WTC11 (cell line): ENCODE results near the gene UBL7. TPM values are rescaled to one million over a fixed set of nuclear protein-coding genes. Genes with fewer than 3 reads are reported as not detected.

ENCODE experiments used
- ATAC-seq: fragments of 200-7000 bp; cut with Tn5 transposase; 2 replicates; pipeline ENCODE4 v1.10.0; 2021; ENCODE audit warnings: mild to moderate bottlenecking, moderate library complexity
- CTCF ChIA-PET: fragments of 300-600 bp; sonication (Branson Sonifier 250); formaldehyde crosslinking; loops from one replicate; lab custom pipeline; 2021; ENCODE audit warnings: antibody characterized with exemption; lab: Charles Lee
- POLR2A ChIA-PET: fragments of 350-600 bp; sonication (Branson Sonifier 250); formaldehyde crosslinking; loops from one replicate; lab custom pipeline; 2021; ENCODE audit warnings: antibody characterized with exemption; lab: Charles Lee
- DNase-seq: peaks from one replicate; pipeline ENCODE4 v3.0.0; 2021; ENCODE audit warnings: low spot score
- H3K27ac Mint-ChIP-seq: 2 replicates; pipeline ENCODE4 v1.8.0; 2021; ENCODE audit warnings: mixed read lengths
- H3K27me3 Mint-ChIP-seq: 2 replicates; pipeline ENCODE4 v1.8.0; 2021; ENCODE audit warnings: low read depth, mild to moderate bottlenecking, moderate library complexity, mixed read lengths
- H3K36me3 Mint-ChIP-seq: 2 replicates; pipeline ENCODE4 v1.8.0; 2021; ENCODE audit warnings: mixed read lengths
- H3K4me1 Mint-ChIP-seq: 2 replicates; pipeline ENCODE4 v1.8.0; 2022; ENCODE audit warnings: mixed read lengths
- H3K4me3 Mint-ChIP-seq: 2 replicates; pipeline ENCODE4 v1.8.0; 2021; ENCODE audit warnings: mild to moderate bottlenecking, moderate library complexity, mixed read lengths
- H3K9me3 Mint-ChIP-seq: 2 replicates; pipeline ENCODE4 v1.8.0; 2021; ENCODE audit warnings: mixed read lengths
- ATF3 ChIP-seq: sonication (generic); formaldehyde crosslinking; conservative IDR thresholded peaks from 2 replicates; pipeline ENCODE4 v1.8.1; 2022; ENCODE audit warnings: mild to moderate bottlenecking, missing genetic modification reagents
- CDX4 ChIP-seq: fragments of 250-450 bp; sonication (Bioruptor Pico); IDR thresholded peaks from 2 replicates; pipeline ENCODE4 v1.9.0; 2021; ENCODE audit warnings: moderate library complexity, mild to moderate bottlenecking, inconsistent platforms, borderline replicate concordance
- CREM ChIP-seq: sonication (generic); formaldehyde crosslinking; IDR thresholded peaks from 2 replicates; pipeline ENCODE4 v1.8.1; 2022; ENCODE audit warnings: mild to moderate bottlenecking, missing genetic modification reagents, moderate library complexity
- EMX1 ChIP-seq: fragments of 250-450 bp; sonication (Bioruptor Pico); IDR thresholded peaks from 2 replicates; pipeline ENCODE4 v1.8.0; 2021; ENCODE audit warnings: mild to moderate bottlenecking
- FOXP1 ChIP-seq: sonication (generic); formaldehyde crosslinking; IDR thresholded peaks from 2 replicates; pipeline ENCODE4 v1.8.0; 2022; ENCODE audit warnings: missing genetic modification reagents, mild to moderate bottlenecking, moderate library complexity, borderline replicate concordance
- HMGXB4 ChIP-seq: sonication (generic); formaldehyde crosslinking; IDR thresholded peaks from 2 replicates; pipeline ENCODE4 v1.8.1; 2023; ENCODE audit warnings: mild to moderate bottlenecking, moderate library complexity, missing genetic modification reagents
- NFYB ChIP-seq: sonication (generic); formaldehyde crosslinking; conservative IDR thresholded peaks from 2 replicates; pipeline ENCODE4 v1.8.0; 2022; ENCODE audit warnings: low read depth, missing genetic modification reagents
- NR1H2 ChIP-seq: sonication (generic); formaldehyde crosslinking; IDR thresholded peaks from 2 replicates; pipeline ENCODE4 v1.9.0; 2021; ENCODE audit warnings: mild to moderate bottlenecking, moderate library complexity, missing genetic modification reagents
- RORB ChIP-seq: fragments of 250-450 bp; sonication (Bioruptor Pico); IDR thresholded peaks from 2 replicates; pipeline ENCODE4 v1.9.0; 2021; ENCODE audit warnings: mild to moderate bottlenecking
- USF2 ChIP-seq: sonication (generic); formaldehyde crosslinking; IDR thresholded peaks from 2 replicates; pipeline ENCODE4 v1.8.1; 2023; ENCODE audit warnings: mild to moderate bottlenecking, missing genetic modification reagents, moderate library complexity
- ZBTB21 ChIP-seq: sonication (generic); formaldehyde crosslinking; IDR thresholded peaks from 2 replicates; pipeline ENCODE4 v1.8.1; 2023; ENCODE audit warnings: mild to moderate bottlenecking, missing genetic modification reagents, borderline replicate concordance
- ZNF121 ChIP-seq: sonication (generic); formaldehyde crosslinking; IDR thresholded peaks from 2 replicates; pipeline ENCODE4 v1.8.0; 2023; ENCODE audit warnings: missing genetic modification reagents
- ZNF317 ChIP-seq: sonication (generic); formaldehyde crosslinking; IDR thresholded peaks from 2 replicates; pipeline ENCODE4 v1.8.1; 2023; ENCODE audit warnings: low read depth, mild to moderate bottlenecking, moderate library complexity, missing genetic modification reagents, borderline replicate concordance
- total RNA-seq: library from RNA; stranded (reverse); gene quantifications from 3 replicates; pipeline ENCODE4 v1.2.3, GENCODE V29; 2021
- TF ChIP-seq, protein P1 (sequence below): sonication (generic); formaldehyde crosslinking; IDR thresholded peaks from 2 replicates; pipeline ENCODE4 v1.8.1; 2023; ENCODE audit warnings: mild to moderate bottlenecking, missing genetic modification reagents
- TF ChIP-seq, protein P2 (sequence below): sonication (generic); formaldehyde crosslinking; IDR thresholded peaks from 2 replicates; pipeline ENCODE4 v1.8.1; 2023; ENCODE audit warnings: mild to moderate bottlenecking, missing genetic modification reagents, borderline replicate concordance
- TF ChIP-seq, protein P3 (sequence below): sonication (generic); formaldehyde crosslinking; IDR thresholded peaks from 2 replicates; pipeline ENCODE4 v1.8.1; 2022; ENCODE audit warnings: missing genetic modification reagents, borderline replicate concordance
- TF ChIP-seq, protein P4 (sequence below): sonication (generic); formaldehyde crosslinking; conservative IDR thresholded peaks from 2 replicates; pipeline ENCODE4 v1.8.1; 2023; ENCODE audit warnings: mild to moderate bottlenecking, low read depth, missing genetic modification reagents, moderate library complexity
- TF ChIP-seq, protein P5 (sequence below): sonication (generic); formaldehyde crosslinking; IDR thresholded peaks from 2 replicates; pipeline ENCODE4 v1.8.0; 2022; ENCODE audit warnings: mild to moderate bottlenecking, missing genetic modification reagents
- TF ChIP-seq, protein P6 (sequence below): sonication (generic); formaldehyde crosslinking; IDR thresholded peaks from 2 replicates; pipeline ENCODE4 v1.8.1; 2023; ENCODE audit warnings: mild to moderate bottlenecking, missing genetic modification reagents, moderate library complexity

Gene UBL7
- total RNA-seq, 1 experiment from 2014 or later, result 70.1 TPM

- TF ChIP-seq, protein P1, sequence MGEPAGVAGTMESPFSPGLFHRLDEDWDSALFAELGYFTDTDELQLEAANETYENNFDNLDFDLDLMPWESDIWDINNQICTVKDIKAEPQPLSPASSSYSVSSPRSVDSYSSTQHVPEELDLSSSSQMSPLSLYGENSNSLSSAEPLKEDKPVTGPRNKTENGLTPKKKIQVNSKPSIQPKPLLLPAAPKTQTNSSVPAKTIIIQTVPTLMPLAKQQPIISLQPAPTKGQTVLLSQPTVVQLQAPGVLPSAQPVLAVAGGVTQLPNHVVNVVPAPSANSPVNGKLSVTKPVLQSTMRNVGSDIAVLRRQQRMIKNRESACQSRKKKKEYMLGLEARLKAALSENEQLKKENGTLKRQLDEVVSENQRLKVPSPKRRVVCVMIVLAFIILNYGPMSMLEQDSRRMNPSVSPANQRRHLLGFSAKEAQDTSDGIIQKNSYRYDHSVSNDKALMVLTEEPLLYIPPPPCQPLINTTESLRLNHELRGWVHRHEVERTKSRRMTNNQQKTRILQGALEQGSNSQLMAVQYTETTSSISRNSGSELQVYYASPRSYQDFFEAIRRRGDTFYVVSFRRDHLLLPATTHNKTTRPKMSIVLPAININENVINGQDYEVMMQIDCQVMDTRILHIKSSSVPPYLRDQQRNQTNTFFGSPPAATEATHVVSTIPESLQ (CRISPR knock-in tag), result no peak
Observed at GRCh38 chr15:74405823-74406222, 55.1 kb downstream of the UBL7 start (continued).

DNA sequence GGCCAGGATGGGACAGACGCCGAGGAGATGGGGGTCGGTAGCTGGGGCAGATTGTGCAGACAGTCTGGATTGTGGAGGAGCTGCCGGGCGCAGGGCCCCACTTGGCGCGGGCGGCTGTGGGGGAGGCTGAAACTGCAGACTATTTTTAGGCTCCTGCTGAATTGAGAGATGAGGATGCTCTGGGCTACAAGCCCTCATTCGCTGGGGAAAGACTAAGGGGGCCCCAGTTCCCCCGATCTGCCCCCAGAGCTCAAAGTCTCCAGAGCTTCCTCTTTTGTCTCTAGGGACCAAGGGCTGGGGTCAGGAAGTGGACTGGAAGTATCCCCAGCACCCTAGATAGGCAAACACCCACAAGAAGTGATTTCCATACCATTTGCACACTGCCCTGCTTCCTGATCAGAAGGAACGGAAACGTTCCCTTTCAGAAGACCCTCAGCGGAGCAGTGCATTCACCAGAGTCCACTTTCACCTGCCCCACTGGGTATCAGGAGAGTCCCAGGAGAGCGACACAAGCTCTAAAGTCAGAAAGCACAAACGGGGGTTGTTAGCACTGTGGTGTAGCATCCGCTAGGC, 56.9 kb downstream of the UBL7 start:
- H3K27ac Mint-ChIP-seq, result no peak overlapping the region
- no peak overlapping the region for H3K4me3 Mint-ChIP-seq
- ATAC-seq (no peak), DNase-seq (no peak)
- ChIA-PET CTCF (interaction anchor here (2.9 kb wide), 1 partner anchor 22 kb away, joined by 11 read pairs; no protein-coding TSS in a partner anchor), POLR2A (no interaction called here)
- H3K27me3 Mint-ChIP-seq, result no peaks in the 10 kb centered on the region; the same call in 1 of the 2 replicates
- no peaks in the 10 kb centered on the region for H3K36me3 Mint-ChIP-seq
- H3K9me3 Mint-ChIP-seq, result no peaks in the 10 kb centered on the region
- peaks cover 11% of the 10 kb centered on the region for H3K4me1 Mint-ChIP-seq
- TF ChIP-seq ZNF317 (CRISPR knock-in tag) (no peak), ATF3 (CRISPR knock-in tag) (no peak), FOXP1 (CRISPR knock-in tag) (no peak), NFYB (CRISPR knock-in tag) (no peak), HMGXB4 (CRISPR knock-in tag) (no peak), CDX4 (no peak), CREM (CRISPR knock-in tag) (no peak), NR1H2 (CRISPR knock-in tag) (no peak), RORB (CRISPR knock-in tag) (no peak), USF2 (no peak), ZNF121 (CRISPR knock-in tag) (no peak), ZBTB21 (CRISPR knock-in tag) (no peak), EMX1 (no peak)
- TF ChIP-seq, protein P2, sequence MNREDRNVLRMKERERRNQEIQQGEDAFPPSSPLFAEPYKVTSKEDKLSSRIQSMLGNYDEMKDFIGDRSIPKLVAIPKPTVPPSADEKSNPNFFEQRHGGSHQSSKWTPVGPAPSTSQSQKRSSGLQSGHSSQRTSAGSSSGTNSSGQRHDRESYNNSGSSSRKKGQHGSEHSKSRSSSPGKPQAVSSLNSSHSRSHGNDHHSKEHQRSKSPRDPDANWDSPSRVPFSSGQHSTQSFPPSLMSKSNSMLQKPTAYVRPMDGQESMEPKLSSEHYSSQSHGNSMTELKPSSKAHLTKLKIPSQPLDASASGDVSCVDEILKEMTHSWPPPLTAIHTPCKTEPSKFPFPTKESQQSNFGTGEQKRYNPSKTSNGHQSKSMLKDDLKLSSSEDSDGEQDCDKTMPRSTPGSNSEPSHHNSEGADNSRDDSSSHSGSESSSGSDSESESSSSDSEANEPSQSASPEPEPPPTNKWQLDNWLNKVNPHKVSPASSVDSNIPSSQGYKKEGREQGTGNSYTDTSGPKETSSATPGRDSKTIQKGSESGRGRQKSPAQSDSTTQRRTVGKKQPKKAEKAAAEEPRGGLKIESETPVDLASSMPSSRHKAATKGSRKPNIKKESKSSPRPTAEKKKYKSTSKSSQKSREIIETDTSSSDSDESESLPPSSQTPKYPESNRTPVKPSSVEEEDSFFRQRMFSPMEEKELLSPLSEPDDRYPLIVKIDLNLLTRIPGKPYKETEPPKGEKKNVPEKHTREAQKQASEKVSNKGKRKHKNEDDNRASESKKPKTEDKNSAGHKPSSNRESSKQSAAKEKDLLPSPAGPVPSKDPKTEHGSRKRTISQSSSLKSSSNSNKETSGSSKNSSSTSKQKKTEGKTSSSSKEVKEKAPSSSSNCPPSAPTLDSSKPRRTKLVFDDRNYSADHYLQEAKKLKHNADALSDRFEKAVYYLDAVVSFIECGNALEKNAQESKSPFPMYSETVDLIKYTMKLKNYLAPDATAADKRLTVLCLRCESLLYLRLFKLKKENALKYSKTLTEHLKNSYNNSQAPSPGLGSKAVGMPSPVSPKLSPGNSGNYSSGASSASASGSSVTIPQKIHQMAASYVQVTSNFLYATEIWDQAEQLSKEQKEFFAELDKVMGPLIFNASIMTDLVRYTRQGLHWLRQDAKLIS (CRISPR knock-in tag), result no peak
- TF ChIP-seq, protein P3, sequence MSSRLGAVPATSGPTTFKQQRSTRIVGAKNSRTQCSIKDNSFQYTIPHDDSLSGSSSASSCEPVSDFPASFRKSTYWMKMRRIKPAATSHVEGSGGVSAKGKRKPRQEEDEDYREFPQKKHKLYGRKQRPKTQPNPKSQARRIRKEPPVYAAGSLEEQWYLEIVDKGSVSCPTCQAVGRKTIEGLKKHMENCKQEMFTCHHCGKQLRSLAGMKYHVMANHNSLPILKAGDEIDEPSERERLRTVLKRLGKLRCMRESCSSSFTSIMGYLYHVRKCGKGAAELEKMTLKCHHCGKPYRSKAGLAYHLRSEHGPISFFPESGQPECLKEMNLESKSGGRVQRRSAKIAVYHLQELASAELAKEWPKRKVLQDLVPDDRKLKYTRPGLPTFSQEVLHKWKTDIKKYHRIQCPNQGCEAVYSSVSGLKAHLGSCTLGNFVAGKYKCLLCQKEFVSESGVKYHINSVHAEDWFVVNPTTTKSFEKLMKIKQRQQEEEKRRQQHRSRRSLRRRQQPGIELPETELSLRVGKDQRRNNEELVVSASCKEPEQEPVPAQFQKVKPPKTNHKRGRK (CRISPR knock-in tag), result no peak
- TF ChIP-seq, protein P4, sequence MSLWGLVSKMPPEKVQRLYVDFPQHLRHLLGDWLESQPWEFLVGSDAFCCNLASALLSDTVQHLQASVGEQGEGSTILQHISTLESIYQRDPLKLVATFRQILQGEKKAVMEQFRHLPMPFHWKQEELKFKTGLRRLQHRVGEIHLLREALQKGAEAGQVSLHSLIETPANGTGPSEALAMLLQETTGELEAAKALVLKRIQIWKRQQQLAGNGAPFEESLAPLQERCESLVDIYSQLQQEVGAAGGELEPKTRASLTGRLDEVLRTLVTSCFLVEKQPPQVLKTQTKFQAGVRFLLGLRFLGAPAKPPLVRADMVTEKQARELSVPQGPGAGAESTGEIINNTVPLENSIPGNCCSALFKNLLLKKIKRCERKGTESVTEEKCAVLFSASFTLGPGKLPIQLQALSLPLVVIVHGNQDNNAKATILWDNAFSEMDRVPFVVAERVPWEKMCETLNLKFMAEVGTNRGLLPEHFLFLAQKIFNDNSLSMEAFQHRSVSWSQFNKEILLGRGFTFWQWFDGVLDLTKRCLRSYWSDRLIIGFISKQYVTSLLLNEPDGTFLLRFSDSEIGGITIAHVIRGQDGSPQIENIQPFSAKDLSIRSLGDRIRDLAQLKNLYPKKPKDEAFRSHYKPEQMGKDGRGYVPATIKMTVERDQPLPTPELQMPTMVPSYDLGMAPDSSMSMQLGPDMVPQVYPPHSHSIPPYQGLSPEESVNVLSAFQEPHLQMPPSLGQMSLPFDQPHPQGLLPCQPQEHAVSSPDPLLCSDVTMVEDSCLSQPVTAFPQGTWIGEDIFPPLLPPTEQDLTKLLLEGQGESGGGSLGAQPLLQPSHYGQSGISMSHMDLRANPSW (CRISPR knock-in tag), result no peak
- TF ChIP-seq, protein P5, sequence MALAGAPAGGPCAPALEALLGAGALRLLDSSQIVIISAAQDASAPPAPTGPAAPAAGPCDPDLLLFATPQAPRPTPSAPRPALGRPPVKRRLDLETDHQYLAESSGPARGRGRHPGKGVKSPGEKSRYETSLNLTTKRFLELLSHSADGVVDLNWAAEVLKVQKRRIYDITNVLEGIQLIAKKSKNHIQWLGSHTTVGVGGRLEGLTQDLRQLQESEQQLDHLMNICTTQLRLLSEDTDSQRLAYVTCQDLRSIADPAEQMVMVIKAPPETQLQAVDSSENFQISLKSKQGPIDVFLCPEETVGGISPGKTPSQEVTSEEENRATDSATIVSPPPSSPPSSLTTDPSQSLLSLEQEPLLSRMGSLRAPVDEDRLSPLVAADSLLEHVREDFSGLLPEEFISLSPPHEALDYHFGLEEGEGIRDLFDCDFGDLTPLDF (CRISPR knock-in tag), result no peak
- TF ChIP-seq, protein P6, sequence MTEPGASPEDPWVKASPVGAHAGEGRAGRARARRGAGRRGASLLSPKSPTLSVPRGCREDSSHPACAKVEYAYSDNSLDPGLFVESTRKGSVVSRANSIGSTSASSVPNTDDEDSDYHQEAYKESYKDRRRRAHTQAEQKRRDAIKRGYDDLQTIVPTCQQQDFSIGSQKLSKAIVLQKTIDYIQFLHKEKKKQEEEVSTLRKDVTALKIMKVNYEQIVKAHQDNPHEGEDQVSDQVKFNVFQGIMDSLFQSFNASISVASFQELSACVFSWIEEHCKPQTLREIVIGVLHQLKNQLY, result no peak
